CD4-positive, alpha-beta T cell (primary cell): ENCODE measurements around the gene LIPK. TPM values are rescaled to one million over a fixed set of nuclear protein-coding genes. Genes with fewer than 3 reads are reported as not detected.

ENCODE experiments used
- ATAC-seq: fragments of 200-7000 bp; cut with Tn5 transposase; one replicate; pipeline ENCODE4 v1.10.0; 2022; ENCODE audit warnings: mild to moderate bottlenecking; ENCODE audit not compliant: poor library complexity
- CTCF ChIA-PET: fragments of 350-600 bp; sonication (Branson Sonifier 250); formaldehyde crosslinking; loops from one replicate; lab custom pipeline; 2021; ENCODE audit warnings: antibody characterized with exemption, inconsistent platforms; lab: Charles Lee
- POLR2A ChIA-PET: fragments of 350-600 bp; sonication (Branson Sonifier 250); formaldehyde crosslinking; loops from one replicate; lab custom pipeline; 2021; ENCODE audit warnings: antibody characterized with exemption, inconsistent platforms; lab: Charles Lee
- DNase-seq, 14 experiments: peaks; one replicate each; pipeline ENCODE4 v3.0.0-alpha.2; 2013 to 2020; ENCODE audit warnings: mixed read lengths in 2 of 14
- H3K27ac ChIP-seq, 2 donors: one replicate each; pipeline versions ENCODE4 v1.5.1 to v1.7.0; 2013; ENCODE audit warnings: low read length in 2 of 2, low read depth in 1 of 2, mild to moderate bottlenecking in 1 of 2
- H3K27me3 ChIP-seq, 2 experiments: 1 replicate in 1 of 2; 2 replicates in 1 of 2; pipeline versions ENCODE4 v1.6.1 to v1.7.0; 2013; ENCODE audit warnings: low read length in 2 of 2, control low read depth in 1 of 2, mild to moderate bottlenecking in 1 of 2, moderate library complexity in 1 of 2; ENCODE audit not compliant: insufficient read depth in 2 of 2, control insufficient read depth in 1 of 2
- H3K36me3 ChIP-seq: one replicate; pipeline ENCODE4 v1.6.1; 2013; ENCODE audit warnings: low read length, control low read depth; ENCODE audit not compliant: insufficient read depth
- H3K4me1 ChIP-seq: one replicate; pipeline ENCODE4 v1.6.1; 2013; ENCODE audit warnings: low read length, control low read depth; ENCODE audit not compliant: insufficient read depth
- H3K4me3 ChIP-seq: one replicate; pipeline ENCODE4 v1.5.1; 2013; ENCODE audit warnings: mild to moderate bottlenecking, low read length, moderate library complexity
- H3K9me3 ChIP-seq, 2 experiments: 1 replicate in 1 of 2; 2 replicates in 1 of 2; pipeline versions ENCODE4 v1.6.1 to v1.7.0; 2013; ENCODE audit warnings: low read length in 2 of 2, mild to moderate bottlenecking in 2 of 2, control low read depth in 1 of 2, moderate library complexity in 1 of 2; ENCODE audit not compliant: control insufficient read depth in 1 of 2, insufficient read depth in 1 of 2
- H3K27ac Mint-ChIP-seq: one replicate; pipeline ENCODE4 v1.8.0; 2020; ENCODE audit warnings: mixed read lengths
- H3K27me3 Mint-ChIP-seq: one replicate; pipeline ENCODE4 v1.8.0; 2021; ENCODE audit warnings: mixed read lengths
- H3K36me3 Mint-ChIP-seq: one replicate; pipeline ENCODE4 v1.8.0; 2021; ENCODE audit warnings: low read depth, mixed read lengths
- H3K4me1 Mint-ChIP-seq: one replicate; pipeline ENCODE4 v1.8.0; 2021; ENCODE audit warnings: low read depth, mixed read lengths
- H3K4me3 Mint-ChIP-seq: one replicate; pipeline ENCODE4 v1.8.0; 2020; ENCODE audit warnings: mild to moderate bottlenecking, mixed read lengths
- H3K9me3 Mint-ChIP-seq: one replicate; pipeline ENCODE4 v1.8.0; 2020; ENCODE audit warnings: mixed read lengths
- intact Hi-C, 2 experiments: fragments of 100-400 bp; cut with DNase I in 1 of 2; cut with micrococcal nuclease in 1 of 2; formaldehyde crosslinking; loops; one replicate each; pipeline versions ENCODE4 v1.15.1 to v1.9.0; 2023 to 2025; cut with DNase I, micrococcal nuclease
- total RNA-seq, 174 experiments: library from RNA in 2 of 174; stranded (reverse) in 2 of 174; gene quantifications; one replicate each; pipeline ENCODE4 v1.2.3 and lab custom pipeline; 2021 to 2026
- TF ChIP-seq, protein P1 (sequence below): fragments of 200-600 bp; IDR thresholded peaks from one replicate; pipeline ENCODE4 v1.8.0; 2022; ENCODE audit warnings: antibody characterized with exemption, mild to moderate bottlenecking

LIPK gene
- total RNA-seq, 2 experiments from 2014 or later, result not detected

DNA sequence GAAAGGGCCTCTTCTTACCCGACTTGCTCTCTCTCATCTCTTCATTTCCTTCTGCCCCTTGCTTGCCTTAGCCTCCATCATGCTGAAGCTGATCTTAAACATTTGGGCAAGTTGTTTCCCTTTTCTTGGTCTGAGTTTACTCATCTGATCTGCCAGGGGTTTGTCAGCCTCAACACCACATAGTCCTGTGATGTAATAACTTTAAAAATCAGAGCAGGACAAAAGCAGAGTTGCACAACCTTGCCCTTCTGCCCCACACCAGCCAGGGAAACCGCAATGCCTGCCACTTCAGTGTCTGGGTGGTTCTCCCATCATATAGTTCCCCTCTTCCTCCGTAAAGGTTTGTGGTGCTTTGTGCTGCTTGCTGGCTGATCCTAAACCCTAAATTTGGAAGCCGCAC lies 86.6 kb downstream of the LIPK start:
- H3K4me1 ChIP-seq, result peaks cover 3% of the 10 kb centered on the region
- Mint-ChIP-seq H3K27me3 (no peaks in the 10 kb centered on the region), H3K27ac (no peak overlapping the region), H3K4me3 (no peak overlapping the region), H3K9me3 (no peaks in the 10 kb centered on the region), H3K4me1 (peaks cover 11% of the 10 kb centered on the region), H3K36me3 (no peaks in the 10 kb centered on the region)
- H3K4me3 ChIP-seq, result no peak overlapping the region
- no peak overlapping the region for H3K27ac ChIP-seq
- POLR2A ChIA-PET, result no interaction called here
- ATAC-seq (no peak), DNase-seq (peak in 3 of 14 experiments; percentile 28 to 71 (median 61))
- TF ChIP-seq, protein P1, sequence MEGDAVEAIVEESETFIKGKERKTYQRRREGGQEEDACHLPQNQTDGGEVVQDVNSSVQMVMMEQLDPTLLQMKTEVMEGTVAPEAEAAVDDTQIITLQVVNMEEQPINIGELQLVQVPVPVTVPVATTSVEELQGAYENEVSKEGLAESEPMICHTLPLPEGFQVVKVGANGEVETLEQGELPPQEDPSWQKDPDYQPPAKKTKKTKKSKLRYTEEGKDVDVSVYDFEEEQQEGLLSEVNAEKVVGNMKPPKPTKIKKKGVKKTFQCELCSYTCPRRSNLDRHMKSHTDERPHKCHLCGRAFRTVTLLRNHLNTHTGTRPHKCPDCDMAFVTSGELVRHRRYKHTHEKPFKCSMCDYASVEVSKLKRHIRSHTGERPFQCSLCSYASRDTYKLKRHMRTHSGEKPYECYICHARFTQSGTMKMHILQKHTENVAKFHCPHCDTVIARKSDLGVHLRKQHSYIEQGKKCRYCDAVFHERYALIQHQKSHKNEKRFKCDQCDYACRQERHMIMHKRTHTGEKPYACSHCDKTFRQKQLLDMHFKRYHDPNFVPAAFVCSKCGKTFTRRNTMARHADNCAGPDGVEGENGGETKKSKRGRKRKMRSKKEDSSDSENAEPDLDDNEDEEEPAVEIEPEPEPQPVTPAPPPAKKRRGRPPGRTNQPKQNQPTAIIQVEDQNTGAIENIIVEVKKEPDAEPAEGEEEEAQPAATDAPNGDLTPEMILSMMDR, result no peak
- H3K36me3 ChIP-seq, result no peaks in the 10 kb centered on the region
- H3K9me3 ChIP-seq, result no peaks in the 10 kb centered on the region
- intact Hi-C loops, result no loop called here
- CTCF ChIA-PET, result no interaction called here
- no peaks in the 10 kb centered on the region for H3K27me3 ChIP-seq

- H3K36me3 ChIP-seq, result no peaks in the 10 kb centered on the region
- ChIA-PET CTCF (interaction anchor here (0.8 kb wide), 1 partner anchor 28 kb away, joined by 3 read pairs; no protein-coding TSS in a partner anchor), POLR2A (no interaction called here)
- H3K27me3 ChIP-seq, result no peaks in the 10 kb centered on the region
- ATAC-seq (peak; percentile 43), DNase-seq (peak in 3 of 14 experiments; percentile 31 to 53 (median 39))
- Mint-ChIP-seq H3K27me3 (no peaks in the 10 kb centered on the region), H3K9me3 (no peaks in the 10 kb centered on the region), H3K36me3 (no peaks in the 10 kb centered on the region), H3K4me1 (peaks cover 11% of the 10 kb centered on the region), H3K4me3 (no peak overlapping the region), H3K27ac (no peak overlapping the region)
- H3K4me1 ChIP-seq, result peaks cover 3% of the 10 kb centered on the region
- no peak overlapping the region for H3K27ac ChIP-seq
- no peak overlapping the region for H3K4me3 ChIP-seq
- no peaks in the 10 kb centered on the region for H3K9me3 ChIP-seq
- intact Hi-C loops, result no loop called here
- TF ChIP-seq, protein P1, result no peak
Measured at GRCh38 chr10:88793712-88794299, 87.8 kb downstream of the LIPK start.

DNA sequence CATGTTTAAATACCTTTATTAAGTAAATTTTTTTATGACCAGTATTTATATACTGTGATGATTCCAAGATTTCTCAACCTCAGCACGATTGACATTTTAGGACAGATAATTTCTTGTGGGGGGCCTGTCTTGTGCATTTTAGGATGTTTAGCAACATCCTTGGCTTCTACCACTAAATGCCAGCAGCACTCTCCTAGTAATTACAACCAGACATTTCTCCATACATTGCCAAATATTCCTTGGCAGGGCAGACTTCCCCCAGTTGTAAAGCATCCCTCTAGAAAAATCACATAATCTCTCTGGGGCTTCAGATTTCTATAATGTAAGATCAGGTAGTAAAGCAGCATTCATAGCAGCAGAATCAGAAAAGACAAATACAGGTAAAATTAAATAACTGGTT lies 88.7 kb downstream of the LIPK start:
- H3K4me3 Mint-ChIP-seq, result no peak overlapping the region
- no peaks in the 10 kb centered on the region for H3K9me3 Mint-ChIP-seq
- Histone ChIP-seq H3K36me3 (no peaks in the 10 kb centered on the region), H3K9me3 (no peaks in the 10 kb centered on the region), H3K4me3 (no peak overlapping the region), H3K27ac (no peak overlapping the region), H3K4me1 (peaks cover 3% of the 10 kb centered on the region), H3K27me3 (no peaks in the 10 kb centered on the region)
- ATAC-seq, result no peak
- ChIA-PET POLR2A (no interaction called here), CTCF (interaction anchor here (0.8 kb wide), 1 partner anchor 28 kb away, joined by 3 read pairs; no protein-coding TSS in a partner anchor)
- TF ChIP-seq, protein P1, result no peak
- H3K4me1 Mint-ChIP-seq, result peaks cover 11% of the 10 kb centered on the region
- no peak for DNase-seq
- intact Hi-C loops, result no loop called here
- H3K27me3 Mint-ChIP-seq, result no peaks in the 10 kb centered on the region
- H3K36me3 Mint-ChIP-seq, result no peaks in the 10 kb centered on the region
- no peak overlapping the region for H3K27ac Mint-ChIP-seq
